ENCODE results near the gene APMAP. TPM values are rescaled to one million over a fixed set of nuclear protein-coding genes. Genes with fewer than 3 reads are reported as not detected.

APMAP gene
- total and polyA plus RNA-seq, 4 donors: 40.8 to 87.0 (median 62.9) TPM

- H3K9ac ChIP-seq (ENCODE audit: insufficient read depth in 1 of 2, low read length in 2 of 2): no peak overlapping the region
- H3K4me3 ChIP-seq: no peak overlapping the region
- H3K9me3 ChIP-seq (ENCODE audit: control insufficient read depth in 4 of 4, insufficient read depth in 3 of 4, low read length in 3 of 4): no peaks in the 10 kb centered on the region
- no peak for TF ChIP-seq CTCF (IDR thresholded peaks at IDR 0.05; ENCODE audit: control extremely low read depth, extremely low read depth)
- 63 to 87% methylated on average over 6 of the region's 6 CpGs for WGBS, 2 donors
- H3K27ac ChIP-seq (ENCODE audit: low read depth in 1 of 2, low read length in 1 of 2): no peak overlapping the region
- ATAC-seq (ENCODE audit: insufficient read depth, low FRiP score) (no peak), DNase-seq (no peak)
- no peaks in the 10 kb centered on the region for H3K4me1 ChIP-seq (ENCODE audit: control insufficient read depth in 5 of 5, insufficient read depth in 5 of 5, low read length in 5 of 5)
- H3K36me3 ChIP-seq (ENCODE audit: control insufficient read depth in 4 of 4, insufficient read depth in 4 of 4, low read length in 4 of 4): peaks cover 11 to 71% (median 16%) of the 10 kb centered on the region in 4 donors
- no peaks in the 10 kb centered on the region for H3K27me3 ChIP-seq (ENCODE audit: control insufficient read depth in 3 of 3, insufficient read depth in 3 of 3, low read length in 2 of 3)
Measured at GRCh38 chr20:24962510-24962909, 30.0 kb downstream of the APMAP start.

GRCh38 chr20:24962182-24962492 is 30.4 kb downstream of the APMAP start:
- WGBS, 2 donors: 79 to 95% methylated on average over 2 of the region's 2 CpGs
- no peak overlapping the region for H3K27ac ChIP-seq (ENCODE audit: low read depth in 1 of 2, low read length in 1 of 2)
- no peak overlapping the region for H3K4me3 ChIP-seq
- ATAC-seq (ENCODE audit: insufficient read depth, low FRiP score): no peak
- H3K9ac ChIP-seq (ENCODE audit: insufficient read depth in 1 of 2, low read length in 2 of 2): no peak overlapping the region
- peaks cover 11 to 68% (median 15%) of the 10 kb centered on the region in 4 donors for H3K36me3 ChIP-seq (ENCODE audit: control insufficient read depth in 4 of 4, insufficient read depth in 4 of 4, low read length in 4 of 4)
- H3K27me3 ChIP-seq (ENCODE audit: control insufficient read depth in 3 of 3, insufficient read depth in 3 of 3, low read length in 2 of 3): no peaks in the 10 kb centered on the region
- H3K9me3 ChIP-seq (ENCODE audit: control insufficient read depth in 4 of 4, insufficient read depth in 3 of 4, low read length in 3 of 4): no peaks in the 10 kb centered on the region
- no peak for DNase-seq
- no peak for TF ChIP-seq CTCF (IDR thresholded peaks at IDR 0.05; ENCODE audit: control extremely low read depth, extremely low read depth)
- H3K4me1 ChIP-seq (ENCODE audit: control insufficient read depth in 5 of 5, insufficient read depth in 5 of 5, low read length in 5 of 5): no peaks in the 10 kb centered on the region

- H3K4me1 ChIP-seq (ENCODE audit: control insufficient read depth in 5 of 5, insufficient read depth in 5 of 5, low read length in 5 of 5): no peaks in the 10 kb centered on the region
- no peak overlapping the region for H3K9ac ChIP-seq (ENCODE audit: insufficient read depth in 1 of 2, low read length in 2 of 2)
- no peaks in the 10 kb centered on the region for H3K27me3 ChIP-seq (ENCODE audit: control insufficient read depth in 3 of 3, insufficient read depth in 3 of 3, low read length in 2 of 3)
- no peak for DNase-seq
- no peak for TF ChIP-seq CTCF (IDR thresholded peaks at IDR 0.05; ENCODE audit: control extremely low read depth, extremely low read depth)
- no peak overlapping the region for H3K4me3 ChIP-seq
- peaks cover 11 to 69% (median 15%) of the 10 kb centered on the region in 4 donors for H3K36me3 ChIP-seq (ENCODE audit: control insufficient read depth in 4 of 4, insufficient read depth in 4 of 4, low read length in 4 of 4)
- H3K9me3 ChIP-seq (ENCODE audit: control insufficient read depth in 4 of 4, insufficient read depth in 3 of 4, low read length in 3 of 4): no peaks in the 10 kb centered on the region
- ATAC-seq (ENCODE audit: insufficient read depth, low FRiP score): no peak
- WGBS, 2 donors: 84 to 85% methylated on average over 20 of the region's 20 CpGs
- no peak overlapping the region for H3K27ac ChIP-seq (ENCODE audit: low read depth in 1 of 2, low read length in 1 of 2)
Measured at GRCh38 chr20:24961384-24962181, 31.0 kb downstream of the APMAP start.

All from lung (tissue), 12 donors.